CD4-positive, alpha-beta memory T cell (primary cell): ENCODE results near the gene C9orf57. TPM values are rescaled to one million over a fixed set of nuclear protein-coding genes. Genes with fewer than 3 reads are reported as not detected.

Experiments
- CTCF ChIA-PET: fragments of 350-600 bp; sonication (Branson Sonifier 250); formaldehyde crosslinking; loops from one replicate; lab custom pipeline; 2021; ENCODE audit warnings: inconsistent platforms; ENCODE audit not compliant: partially characterized antibody; lab: Charles Lee
- POLR2A ChIA-PET: fragments of 350-600 bp; sonication (Branson Sonifier 250); formaldehyde crosslinking; loops from one replicate; lab custom pipeline; 2021; ENCODE audit not compliant: partially characterized antibody; lab: Charles Lee
- DNase-seq, 5 donors: peaks; one replicate each; pipeline versions ENCODE4 v3.0.0 to v3.0.0-alpha.2; 2020 to 2022; ENCODE audit warnings: mixed read lengths in 1 of 5
- H3K27ac ChIP-seq: one replicate; pipeline ENCODE4 v1.7.0; 2013; ENCODE audit warnings: low read depth, low read length
- H3K27me3 ChIP-seq: 2 replicates; pipeline ENCODE4 v1.7.0; 2013; ENCODE audit warnings: mild to moderate bottlenecking, low read length, moderate library complexity; ENCODE audit not compliant: insufficient read depth
- H3K36me3 ChIP-seq: 2 replicates; pipeline ENCODE4 v1.7.0; 2013; ENCODE audit warnings: mild to moderate bottlenecking, low read length, moderate library complexity; ENCODE audit not compliant: insufficient read depth
- H3K4me1 ChIP-seq: 2 replicates; pipeline ENCODE4 v1.7.0; 2013; ENCODE audit warnings: mild to moderate bottlenecking, low read length, moderate library complexity; ENCODE audit not compliant: insufficient read depth
- H3K4me3 ChIP-seq, 2 donors: one replicate each; pipeline ENCODE4 v1.7.0; 2013; ENCODE audit warnings: low read length in 2 of 2, mild to moderate bottlenecking in 1 of 2
- H3K9me3 ChIP-seq, 2 donors: one replicate each; pipeline ENCODE4 v1.7.0; 2013; ENCODE audit warnings: low read length in 2 of 2, control low read depth in 1 of 2; ENCODE audit not compliant: control insufficient read depth in 1 of 2
- H3K27ac Mint-ChIP-seq, 7 donors: one replicate each; pipeline ENCODE4 v1.8.0; 2020 to 2021; ENCODE audit warnings: mixed read lengths in 7 of 7, mild to moderate bottlenecking in 6 of 7, inconsistent platforms in 3 of 7, moderate library complexity in 3 of 7
- H3K27me3 Mint-ChIP-seq, 2 donors: one replicate each; pipeline ENCODE4 v1.8.0; 2020 to 2021; ENCODE audit warnings: mixed read lengths in 2 of 2
- H3K36me3 Mint-ChIP-seq, 2 donors: one replicate each; pipeline ENCODE4 v1.8.0; 2020 to 2021; ENCODE audit warnings: mixed read lengths in 2 of 2, inconsistent platforms in 1 of 2, mild to moderate bottlenecking in 1 of 2
- H3K4me1 Mint-ChIP-seq, 4 donors: one replicate each; pipeline ENCODE4 v1.8.0; 2020 to 2021; ENCODE audit warnings: mixed read lengths in 4 of 4, mild to moderate bottlenecking in 1 of 4
- H3K4me3 Mint-ChIP-seq, 8 donors: one replicate each; pipeline ENCODE4 v1.8.0; 2020 to 2021; ENCODE audit warnings: mixed read lengths in 8 of 8, mild to moderate bottlenecking in 7 of 8, moderate library complexity in 6 of 8, inconsistent platforms in 3 of 8
- H3K9me3 Mint-ChIP-seq, 8 donors: one replicate each; pipeline ENCODE4 v1.8.0; 2020 to 2021; ENCODE audit warnings: mixed read lengths in 8 of 8, mild to moderate bottlenecking in 5 of 8, inconsistent platforms in 3 of 8, moderate library complexity in 1 of 8
- intact Hi-C: fragments of 100-400 bp; cut with micrococcal nuclease; formaldehyde crosslinking; loops from one replicate; pipeline ENCODE4 v1.15.1; 2023
- polyA plus RNA-seq, 2 donors: library from polyadenylated mRNA; unstranded; fragments of 300-500 nt; fragmentation: Illumina TruSeq; gene quantifications; one replicate each; pipeline ENCODE4 v1.2.3, GENCODE V29; 2021
- total RNA-seq, 2 experiments: library from RNA; stranded (reverse); gene quantifications; one replicate each; pipeline ENCODE4 v1.2.3, GENCODE V29; 2021

C9orf57 gene
- total and polyA plus RNA-seq, 4 experiments from 2014 or later = not detected

DNA sequence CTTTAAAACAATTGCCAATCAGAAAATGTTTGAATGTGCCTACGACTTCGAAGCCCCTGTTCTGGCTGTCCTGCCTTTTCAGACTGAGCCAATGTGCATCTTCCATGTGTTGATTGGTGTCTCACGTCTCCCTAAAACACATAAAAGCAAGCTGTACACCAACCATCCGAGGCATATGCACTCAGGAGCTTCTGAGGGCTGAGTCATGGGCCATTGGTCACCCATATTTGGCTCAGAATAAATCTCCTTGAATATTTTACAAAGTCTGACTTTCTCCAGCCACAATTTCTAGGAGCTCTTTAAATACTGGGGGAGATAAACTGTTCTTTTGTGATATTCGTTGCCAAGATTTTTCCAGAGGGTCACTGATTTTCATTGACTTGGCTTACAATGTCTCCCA is 53.9 kb downstream of the C9orf57 start:
- no peak overlapping the region for H3K4me3 Mint-ChIP-seq
- ChIA-PET POLR2A (no interaction called here), CTCF (interaction anchor here (1.1 kb wide), 1 partner anchor 33 kb away, joined by 3 read pairs; no protein-coding TSS in a partner anchor)
- Histone ChIP-seq H3K4me1 (no peaks in the 10 kb centered on the region), H3K4me3 (no peak overlapping the region), H3K27me3 (no peaks in the 10 kb centered on the region), H3K9me3 (no peaks in the 10 kb centered on the region), H3K36me3 (no peaks in the 10 kb centered on the region), H3K27ac (no peak overlapping the region)
- H3K4me1 Mint-ChIP-seq = no peaks in the 10 kb centered on the region
- intact Hi-C loops = no loop called here
- no peak for DNase-seq
- no peak overlapping the region for H3K27ac Mint-ChIP-seq
- no peaks in the 10 kb centered on the region for H3K9me3 Mint-ChIP-seq
- no peaks in the 10 kb centered on the region for H3K36me3 Mint-ChIP-seq
- peaks cover 0 to 4% of the 10 kb centered on the region in 2 donors for H3K27me3 Mint-ChIP-seq

- Mint-ChIP-seq H3K4me1 (no peaks in the 10 kb centered on the region), H3K36me3 (no peaks in the 10 kb centered on the region), H3K27ac (no peak overlapping the region), H3K4me3 (no peak overlapping the region), H3K9me3 (no peaks in the 10 kb centered on the region), H3K27me3 (peaks cover 0 to 4% of the 10 kb centered on the region in 2 donors)
- no peaks in the 10 kb centered on the region for H3K4me1 ChIP-seq
- ChIA-PET POLR2A (no interaction called here), CTCF (interaction anchor here (1.1 kb wide), 1 partner anchor 34 kb away, joined by 3 read pairs; no protein-coding TSS in a partner anchor)
- intact Hi-C loops = no loop called here
- no peaks in the 10 kb centered on the region for H3K27me3 ChIP-seq
- no peak overlapping the region for H3K27ac ChIP-seq
- no peak for DNase-seq
- H3K4me3 ChIP-seq = no peak overlapping the region
- no peaks in the 10 kb centered on the region for H3K36me3 ChIP-seq
- H3K9me3 ChIP-seq = no peaks in the 10 kb centered on the region
Observed at GRCh38 chr9:72005451-72005850, 55.0 kb downstream of the C9orf57 start.

Other genes starting within 250 kb of the C9orf57 start
- 10 to 100 TPM; 16.6 to 18.4 TPM for gene ABHD17B, start 149.4 kb downstream of the C9orf57 start, total RNA-seq
- gene ABHD17B, start 149.4 kb downstream of the C9orf57 start, polyA plus RNA-seq = 10 to 100 TPM; 16.6 to 20.8 TPM
- 10 to 100 TPM in 1 of 2 experiments, 1 to 10 TPM in 1; 8.2 to 10.6 TPM for gene C9orf85, start 149.0 kb downstream of the C9orf57 start, total RNA-seq
- gene C9orf85, start 149.0 kb downstream of the C9orf57 start, polyA plus RNA-seq = 10 to 100 TPM; 10.5 to 10.9 TPM
- not detected for gene GDA, start 88.8 kb upstream of the C9orf57 start, total RNA-seq
- not detected for gene GDA, start 88.8 kb upstream of the C9orf57 start, polyA plus RNA-seq